Activated CD8-positive, alpha-beta T cell treated with anti-CD3 and anti-CD28 coated beads, Interleukin-2, amount 10 ng/mL, durations not matched to agents 7 days and 5 days (primary cell): ENCODE measurements around the gene HSPB7. TPM values are rescaled to one million over a fixed set of nuclear protein-coding genes. Genes with fewer than 3 reads are reported as not detected.
"Not testable (repeated sequence)": the region's sequence is repeated elsewhere in the genome, so short reads cannot be mapped to it uniquely, and the experiment has no call there.

ENCODE experiments used
- ATAC-seq: fragments of 150-1000 bp; cut with Tn5 transposase; one replicate; pipeline ENCODE4 v1.10.0; 2021; ENCODE audit warnings: moderate library complexity
- CTCF ChIA-PET: fragments of 350-600 bp; sonication (Branson Sonifier 250); formaldehyde crosslinking; loops from one replicate; lab custom pipeline; 2021; ENCODE audit warnings: antibody characterized with exemption; lab: Charles Lee
- POLR2A ChIA-PET: fragments of 350-600 bp; sonication (Branson Sonifier 250); formaldehyde crosslinking; loops from one replicate; lab custom pipeline; 2021; ENCODE audit warnings: antibody characterized with exemption; lab: Charles Lee
- DNase-seq: peaks from one replicate; pipeline ENCODE4 v3.0.0-alpha.2; 2020
- H3K27ac Mint-ChIP-seq: one replicate; pipeline ENCODE4 v1.8.0; 2021; ENCODE audit warnings: mild to moderate bottlenecking, mixed read lengths
- H3K27me3 Mint-ChIP-seq: one replicate; pipeline ENCODE4 v1.8.0; 2021; ENCODE audit warnings: low read depth, mixed read lengths
- H3K36me3 Mint-ChIP-seq: one replicate; pipeline ENCODE4 v1.8.0; 2021; ENCODE audit warnings: low read depth, mixed read lengths
- H3K4me1 Mint-ChIP-seq: one replicate; pipeline ENCODE4 v1.8.0; 2021; ENCODE audit warnings: low read depth, mixed read lengths
- H3K4me3 Mint-ChIP-seq: one replicate; pipeline ENCODE4 v1.8.0; 2021; ENCODE audit warnings: mild to moderate bottlenecking, mixed read lengths
- H3K9me3 Mint-ChIP-seq: one replicate; pipeline ENCODE4 v1.8.0; 2022; ENCODE audit warnings: mixed read lengths; ENCODE audit not compliant: insufficient read depth
- total RNA-seq, 2 experiments: library from RNA; stranded (reverse); gene quantifications; one replicate each; pipeline ENCODE4 v1.2.3, GENCODE V29; 2021

HSPB7 gene
- total RNA-seq, 2 experiments from 2014 or later, result not detected

- no peaks in the 10 kb centered on the region for H3K36me3 Mint-ChIP-seq
- CTCF ChIA-PET, result interaction anchor here (1.6 kb wide), 1 partner anchor 239 kb away, joined by 3 read pairs; no protein-coding TSS in a partner anchor
These were observed 13.7 kb upstream of the HSPB7 start for GRCh38 chr1:16031551-16031950.

DNA sequence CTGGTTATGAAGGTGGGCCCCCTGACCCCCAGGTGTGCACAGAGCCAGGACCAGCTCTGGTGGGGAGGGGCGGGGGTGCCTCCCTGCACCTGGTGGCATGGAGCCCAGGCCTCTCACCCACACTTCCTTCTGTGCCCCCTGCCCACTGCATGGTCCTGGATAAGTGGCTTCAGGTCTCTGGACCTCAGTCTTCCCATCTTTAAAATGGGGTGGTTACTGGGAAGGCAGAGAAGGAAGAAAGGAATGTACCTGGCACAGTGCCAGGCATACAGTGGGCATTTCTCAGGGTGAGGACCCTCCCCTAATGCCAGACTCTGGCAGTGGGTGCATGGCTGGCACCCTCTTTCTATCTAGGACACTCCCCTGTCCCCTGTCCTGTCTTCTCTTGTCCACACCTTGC lies 11.4 kb upstream of the HSPB7 start:
- H3K36me3 Mint-ChIP-seq, result no peaks in the 10 kb centered on the region
- ATAC-seq, result no peak
- H3K4me3 Mint-ChIP-seq, result no peak overlapping the region
- ChIA-PET CTCF (no interaction called here), POLR2A (no interaction called here)
- H3K4me1 Mint-ChIP-seq, result peaks cover 2% of the 10 kb centered on the region
- peaks cover 2% of the 10 kb centered on the region for H3K27me3 Mint-ChIP-seq
- H3K27ac Mint-ChIP-seq, result no peak overlapping the region
- no peak for DNase-seq
- no peaks in the 10 kb centered on the region for H3K9me3 Mint-ChIP-seq

More at GRCh38 chr1:16031551-16031950, 13.7 kb upstream of the HSPB7 start:
- Mint-ChIP-seq H3K27ac (no peak overlapping the region), H3K27me3 (peaks cover 2% of the 10 kb centered on the region), H3K9me3 (no peaks in the 10 kb centered on the region), H3K4me3 (no peak overlapping the region), H3K4me1 (peaks cover 2% of the 10 kb centered on the region)
- DNase-seq, result no peak
- POLR2A ChIA-PET, result no interaction called here
- no peak for ATAC-seq

DNA sequence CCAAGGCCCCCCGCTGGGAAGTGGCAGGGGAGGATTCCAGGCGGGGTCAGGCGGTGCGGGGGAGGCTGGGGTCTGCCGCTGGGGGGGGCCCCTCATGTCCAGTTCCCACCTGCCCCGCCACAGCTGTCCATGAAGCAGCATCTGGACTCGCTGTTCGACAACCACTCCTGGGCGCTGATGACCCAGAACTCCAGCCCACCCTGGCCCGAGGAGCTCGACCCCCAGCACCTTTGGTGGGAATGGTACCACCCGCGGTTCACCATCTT lies 11.1 kb upstream of the HSPB7 start:
- POLR2A ChIA-PET, result interaction anchor here (0.9 kb wide), 1 partner anchor 9 kb away, joined by 5 read pairs; no protein-coding TSS in a partner anchor
- H3K27me3 Mint-ChIP-seq, CTCF ChIA-PET, H3K4me3 Mint-ChIP-seq, DNase-seq, H3K36me3 Mint-ChIP-seq, H3K9me3 Mint-ChIP-seq, H3K27ac Mint-ChIP-seq, H3K4me1 Mint-ChIP-seq, ATAC-seq: not testable (repeated sequence)

- ChIA-PET CTCF (no interaction called here), POLR2A (interaction anchor here (0.9 kb wide), 1 partner anchor 8 kb away, joined by 5 read pairs; no protein-coding TSS in a partner anchor)
- DNase-seq (no peak), ATAC-seq (no peak)
- peaks cover 2% of the 10 kb centered on the region for H3K4me1 Mint-ChIP-seq
- no peak overlapping the region for H3K27ac Mint-ChIP-seq
- H3K27me3 Mint-ChIP-seq, result peaks cover 2% of the 10 kb centered on the region
- H3K4me3 Mint-ChIP-seq, result no peak overlapping the region
- H3K9me3 Mint-ChIP-seq, result no peaks in the 10 kb centered on the region
- no peaks in the 10 kb centered on the region for H3K36me3 Mint-ChIP-seq
These were observed 10.6 kb upstream of the HSPB7 start for GRCh38 chr1:16028237-16029002.

- ATAC-seq (no peak), DNase-seq (no peak)
- peaks cover 2% of the 10 kb centered on the region for H3K27me3 Mint-ChIP-seq
- H3K36me3 Mint-ChIP-seq, result no peaks in the 10 kb centered on the region
- no peak overlapping the region for H3K27ac Mint-ChIP-seq
- H3K9me3 Mint-ChIP-seq, result no peaks in the 10 kb centered on the region
- peaks cover 2% of the 10 kb centered on the region for H3K4me1 Mint-ChIP-seq
- ChIA-PET CTCF (no interaction called here), POLR2A (no interaction called here)
- H3K4me3 Mint-ChIP-seq, result no peak overlapping the region
These were observed 9.1 kb upstream of the HSPB7 start for GRCh38 chr1:16026723-16027484.

GRCh38 chr1:16026302-16026701 lies 8.5 kb upstream of the HSPB7 start:
- H3K9me3 Mint-ChIP-seq, DNase-seq, POLR2A ChIA-PET, H3K4me1 Mint-ChIP-seq, ATAC-seq, H3K36me3 Mint-ChIP-seq, CTCF ChIA-PET, H3K4me3 Mint-ChIP-seq, H3K27me3 Mint-ChIP-seq, H3K27ac Mint-ChIP-seq: not testable (repeated sequence)

DNA sequence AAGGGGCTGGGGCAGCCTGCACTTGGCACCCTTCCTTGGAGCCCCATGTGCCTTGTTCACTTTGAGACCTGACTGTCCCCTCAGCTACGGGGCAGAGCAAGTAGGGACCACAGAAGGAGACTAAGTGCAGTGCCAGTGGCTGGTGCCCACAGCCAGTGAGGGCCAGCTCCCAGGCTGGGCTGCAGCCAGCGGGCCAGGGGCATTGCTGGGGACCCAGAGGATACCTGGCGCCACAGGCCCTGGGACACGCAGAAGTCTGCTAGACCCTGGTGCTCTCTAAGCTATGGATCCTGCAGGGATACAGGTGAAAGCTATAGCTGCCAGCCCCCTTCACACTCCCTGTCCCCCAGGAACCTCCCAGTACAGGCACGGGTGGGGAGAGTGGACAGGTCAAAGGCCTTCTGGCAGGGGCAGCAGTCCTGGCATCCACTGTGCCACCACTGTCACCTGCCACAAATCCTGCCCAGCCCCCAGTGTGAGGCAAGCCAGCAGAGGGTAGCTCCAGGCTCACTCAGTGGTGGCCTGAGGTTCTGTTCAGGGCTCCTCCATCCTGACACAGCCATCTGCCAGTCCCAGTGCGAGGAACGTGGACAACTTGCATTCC lies 5.3 kb upstream of the HSPB7 start:
- Mint-ChIP-seq H3K27me3 (peaks cover 2% of the 10 kb centered on the region), H3K36me3 (no peaks in the 10 kb centered on the region), H3K4me3 (no peak overlapping the region), H3K27ac (no peak overlapping the region), H3K4me1 (peaks cover 2% of the 10 kb centered on the region), H3K9me3 (no peaks in the 10 kb centered on the region)
- ATAC-seq, result no peak
- ChIA-PET CTCF (no interaction called here), POLR2A (no interaction called here)
- DNase-seq, result no peak

GRCh38 chr1:16022393-16022792 lies 4.5 kb upstream of the HSPB7 start:
- Mint-ChIP-seq H3K27ac (no peak overlapping the region), H3K4me3 (no peak overlapping the region), H3K36me3 (no peaks in the 10 kb centered on the region), H3K9me3 (no peaks in the 10 kb centered on the region), H3K27me3 (no peaks in the 10 kb centered on the region), H3K4me1 (no peaks in the 10 kb centered on the region)
- ATAC-seq (no peak), DNase-seq (no peak)
- ChIA-PET CTCF (interaction anchor here (0.9 kb wide), 1 partner anchor 13 kb away, joined by 4 read pairs; no protein-coding TSS in a partner anchor), POLR2A (no interaction called here)

DNA sequence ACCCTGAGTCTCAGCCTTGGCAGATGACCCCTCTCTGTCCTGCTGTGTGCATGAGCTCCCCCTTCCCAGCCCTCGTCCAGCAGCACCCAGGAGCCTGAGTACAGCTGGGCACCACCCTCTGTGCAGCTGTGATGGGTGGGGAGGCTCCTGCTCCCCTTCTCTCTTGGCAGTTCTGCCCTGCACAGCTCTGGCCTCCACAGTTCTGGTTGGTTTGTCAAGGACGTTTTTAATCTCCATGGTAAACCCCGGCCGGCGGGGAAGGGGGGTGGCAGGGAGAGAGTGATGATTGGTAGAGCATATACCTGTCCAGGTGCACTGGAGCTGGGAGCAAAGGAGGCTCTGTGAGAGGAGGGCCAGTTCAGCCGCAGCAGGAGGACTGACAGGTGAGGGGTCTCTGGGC lies 3.8 kb upstream of the HSPB7 start, which contains the start of gene CLCNKA:
Gene CLCNKA (plus strand): TSS at position 356 of the 400 bp plus-strand sequence. CDS start 584 bp downstream, outside the sequence.
- no peak for ATAC-seq
- no peak within 1 kb of the TSS for H3K27ac Mint-ChIP-seq
- no peaks in the 10 kb centered on the region for H3K9me3 Mint-ChIP-seq
- H3K4me3 Mint-ChIP-seq, result no peak within 1 kb of the TSS
- no peaks in the 10 kb centered on the region for H3K36me3 Mint-ChIP-seq
- no peaks in the 10 kb centered on the region for H3K27me3 Mint-ChIP-seq
- ChIA-PET CTCF (interaction anchor here (0.9 kb wide), 1 partner anchor 12 kb away, joined by 4 read pairs; no protein-coding TSS in a partner anchor), POLR2A (no interaction called here)
- H3K4me1 Mint-ChIP-seq, result no peaks in the 10 kb centered on the region
- no peak for DNase-seq

GRCh38 chr1:16020878-16021277 lies 3.0 kb upstream of the HSPB7 start:
- ATAC-seq, H3K4me1 Mint-ChIP-seq, POLR2A ChIA-PET, H3K27ac Mint-ChIP-seq, H3K9me3 Mint-ChIP-seq, DNase-seq, CTCF ChIA-PET, H3K27me3 Mint-ChIP-seq, H3K36me3 Mint-ChIP-seq, H3K4me3 Mint-ChIP-seq: not testable (repeated sequence)

GRCh38 chr1:16020325-16020724 lies 2.5 kb upstream of the HSPB7 start:
- ATAC-seq (no peak), DNase-seq (no peak)
- no peaks in the 10 kb centered on the region for H3K4me1 Mint-ChIP-seq
- ChIA-PET POLR2A (interaction anchor here (0.8 to 1.0 kb wide), 2 partner anchors 8 to 18 kb away, joined by 3 to 5 read pairs; no protein-coding TSS in a partner anchor), CTCF (interaction anchor here (1.9 kb wide), 1 partner anchor 13 kb away, joined by 6 read pairs; no protein-coding TSS in a partner anchor)
- no peaks in the 10 kb centered on the region for H3K9me3 Mint-ChIP-seq
- no peak overlapping the region for H3K27ac Mint-ChIP-seq
- no peak overlapping the region for H3K4me3 Mint-ChIP-seq
- no peaks in the 10 kb centered on the region for H3K36me3 Mint-ChIP-seq
- no peaks in the 10 kb centered on the region for H3K27me3 Mint-ChIP-seq
